ENCODE results near the gene GREM1. TPM values are rescaled to one million over a fixed set of nuclear protein-coding genes. Genes with fewer than 3 reads are reported as not detected.

Gene GREM1
- total and polyA plus RNA-seq, 2 donors (not counting 3 experiments of a cell fraction or from before 2014, with no cell fraction given), result not detected

DNA sequence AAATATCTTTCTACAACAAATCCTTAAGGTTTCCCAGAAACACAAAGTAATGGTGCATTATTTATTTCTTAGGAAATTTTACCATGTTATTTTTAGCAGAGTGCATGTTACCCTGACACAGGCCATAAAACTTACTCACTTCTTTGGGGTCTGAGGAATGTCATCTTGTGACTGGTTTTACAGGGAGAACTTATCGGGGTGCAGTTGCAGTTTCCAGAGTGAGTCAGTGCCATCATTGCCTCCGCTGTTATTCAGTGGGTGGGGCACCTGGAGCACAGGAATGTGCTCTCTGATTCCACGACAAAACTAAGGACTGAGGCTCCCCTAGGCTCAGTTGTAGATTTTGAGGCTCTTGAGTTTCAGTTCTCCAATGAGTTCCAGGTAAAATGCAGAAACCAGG is 11.1 kb upstream of the GREM1 start:
- CTCF ChIA-PET, result no interaction called here
- no peak overlapping the region for H3K27ac ChIP-seq (ENCODE audit: insufficient read depth, low read depth, low read length)
- no TSS peak for BruUV-seq (replicated peaks)
- no peaks in the 10 kb centered on the region for H3K4me1 ChIP-seq (ENCODE audit: control insufficient read depth, extremely low read depth, insufficient read depth, low read length)
- peaks cover 3 to 36% of the 10 kb centered on the region in 2 experiments for H3K27me3 ChIP-seq (ENCODE audit: control insufficient read depth in 2 of 2, insufficient read depth in 2 of 2, low read length in 2 of 2)
- H2AFZ ChIP-seq (ENCODE audit: low read depth, low read length), result no peak overlapping the region
- intact Hi-C loops (cut with micrococcal nuclease) (no loop called here), dilution Hi-C loops (cut with MboI; ENCODE audit: extremely low pct_ligation_motif_present, low sequenced_read_pairs) (no loop called here)
- POLR2A ChIA-PET, result no interaction called here
- H3K79me2 ChIP-seq (ENCODE audit: control insufficient read depth, insufficient read depth, low read length), result no peaks in the 10 kb centered on the region
- H3K9me3 ChIP-seq (replicated peaks; ENCODE audit: control insufficient read depth, insufficient read depth, low read length), result no peaks in the 10 kb centered on the region
- H3K4me2 ChIP-seq (ENCODE audit: insufficient read depth, low read length), result no peak overlapping the region
- DNase-seq (ENCODE audit: low read depth, low spot score), result no peak
- no peak overlapping the region for H3K4me3 ChIP-seq (replicated peaks in 1 of 3; ENCODE audit: insufficient read depth in 1 of 3, low read depth in 1 of 3, low read length in 3 of 3)
- no peaks in the 10 kb centered on the region for H4K20me1 ChIP-seq (replicated peaks; ENCODE audit: control insufficient read depth, extremely low read depth, insufficient read depth, low read length)
- H3K9me1 ChIP-seq (replicated peaks; ENCODE audit: control insufficient read depth, extremely low read depth, insufficient read depth, low read length), result no peaks in the 10 kb centered on the region
- no peak for FAIRE-seq
- H3K36me3 ChIP-seq (ENCODE audit: control insufficient read depth in 2 of 2, extremely low read depth in 1 of 2, insufficient read depth in 2 of 2, low read length in 2 of 2), result no peaks in the 10 kb centered on the region
- H3K9ac ChIP-seq (replicated peaks; ENCODE audit: extremely low read depth, insufficient read depth, low read length), result no peak overlapping the region
- TF ChIP-seq POLR2AphosphoS5 (IDR thresholded peaks at IDR 0.05; ENCODE audit: insufficient read depth, low read depth, low read length) (no peak), POLR2A (IDR thresholded peaks at IDR 0.05; ENCODE audit: low read depth, low read length) (no peak), JUN (IDR thresholded peaks at IDR 0.05; ENCODE audit: borderline replicate concordance, insufficient read depth, insufficient read length, low read depth) (no peak), FOS (IDR thresholded peaks at IDR 0.05; ENCODE audit: borderline replicate concordance, insufficient read depth, low read length) (no peak), MYC (IDR thresholded peaks at IDR 0.05; ENCODE audit: low read depth, low read length) (no peak), GATA2 (IDR thresholded peaks at IDR 0.05; ENCODE audit: insufficient read depth, insufficient read length, low read depth, low read length) (no peak), EZH2 (IDR thresholded peaks at IDR 0.05; ENCODE audit: borderline replicate concordance, low read depth, low read length, severe bottlenecking) (no peak)
- TF ChIP-seq, protein P1, sequence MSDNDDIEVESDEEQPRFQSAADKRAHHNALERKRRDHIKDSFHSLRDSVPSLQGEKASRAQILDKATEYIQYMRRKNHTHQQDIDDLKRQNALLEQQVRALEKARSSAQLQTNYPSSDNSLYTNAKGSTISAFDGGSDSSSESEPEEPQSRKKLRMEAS (IDR thresholded peaks at IDR 0.05; ENCODE audit: insufficient read depth, insufficient read length), result no peak
- TF ChIP-seq, protein P2, sequence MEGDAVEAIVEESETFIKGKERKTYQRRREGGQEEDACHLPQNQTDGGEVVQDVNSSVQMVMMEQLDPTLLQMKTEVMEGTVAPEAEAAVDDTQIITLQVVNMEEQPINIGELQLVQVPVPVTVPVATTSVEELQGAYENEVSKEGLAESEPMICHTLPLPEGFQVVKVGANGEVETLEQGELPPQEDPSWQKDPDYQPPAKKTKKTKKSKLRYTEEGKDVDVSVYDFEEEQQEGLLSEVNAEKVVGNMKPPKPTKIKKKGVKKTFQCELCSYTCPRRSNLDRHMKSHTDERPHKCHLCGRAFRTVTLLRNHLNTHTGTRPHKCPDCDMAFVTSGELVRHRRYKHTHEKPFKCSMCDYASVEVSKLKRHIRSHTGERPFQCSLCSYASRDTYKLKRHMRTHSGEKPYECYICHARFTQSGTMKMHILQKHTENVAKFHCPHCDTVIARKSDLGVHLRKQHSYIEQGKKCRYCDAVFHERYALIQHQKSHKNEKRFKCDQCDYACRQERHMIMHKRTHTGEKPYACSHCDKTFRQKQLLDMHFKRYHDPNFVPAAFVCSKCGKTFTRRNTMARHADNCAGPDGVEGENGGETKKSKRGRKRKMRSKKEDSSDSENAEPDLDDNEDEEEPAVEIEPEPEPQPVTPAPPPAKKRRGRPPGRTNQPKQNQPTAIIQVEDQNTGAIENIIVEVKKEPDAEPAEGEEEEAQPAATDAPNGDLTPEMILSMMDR (IDR thresholded peaks at IDR 0.05; ENCODE audit: extremely low read depth in 1 of 2, insufficient read depth in 1 of 2, low read depth in 1 of 2, low read length in 2 of 2), result no peak

Data from endothelial cell of umbilical vein (primary cell).